HepG2 (cell line): Measurements from ENCODE around the gene NPW. TPM values are rescaled to one million over a fixed set of nuclear protein-coding genes. Genes with fewer than 3 reads are reported as not detected.

Source experiments
- ATAC-seq: fragments of 200-7000 bp; cut with Tn5 transposase; 3 replicates; pipeline ENCODE4 v1.9.1; 2020; ENCODE audit warnings: mild to moderate bottlenecking, moderate library complexity
- BruUV-seq: library from RNA; stranded (reverse); fragments of 400-500 nt; replicated peaks from 2 replicates; lab custom pipeline; 2021; lab: Mats Ljungman, UMichigan
- CTCF ChIA-PET: fragments of 300-600 bp; formaldehyde crosslinking; extraction: SDS; loops from one replicate; lab custom pipeline; 2021; ENCODE audit warnings: low total read pairs, inconsistent platforms, low intra/inter-chr PET ratio; lab: Yijun Ruan, JAX
- POLR2A ChIA-PET: fragments of 350-600 bp; sonication (Branson Sonifier 250); formaldehyde crosslinking; loops from one replicate; lab custom pipeline; 2020; ENCODE audit warnings: antibody characterized with exemption, inconsistent platforms; lab: Yijun Ruan, JAX
- DNase-seq: peaks from one replicate; pipeline ENCODE4 v3.0.0-alpha.2; 2015; ENCODE audit warnings: low spot score
- FAIRE-seq: peaks from 3 replicates; lab custom pipeline; 2011; peaks lifted over from hg19 to GRCh38; lab: Jason Lieb, UNC
- H2AFZ ChIP-seq: one replicate; pipeline ENCODE4 v1.6.1; 2011; ENCODE audit warnings: low read length, inconsistent platforms
- H3K27ac ChIP-seq: fragments of 300-600 bp; 3 replicates; pipeline ENCODE4 v1.8.0; 2011; ENCODE audit warnings: mixed run types, mild to moderate bottlenecking, mixed read lengths, low read length, inconsistent platforms; ENCODE audit not compliant: insufficient read depth; ENCODE audit errors: extremely low read length
- H3K27me3 ChIP-seq, 2 experiments: fragments of 200-600 bp in 1 of 2; 2 replicates in 1 of 2; 3 replicates in 1 of 2; pipeline versions ENCODE4 v1.6.0 to v1.8.0; 2011; ENCODE audit warnings: low read length in 2 of 2, mild to moderate bottlenecking in 2 of 2, moderate library complexity in 2 of 2, inconsistent platforms in 1 of 2; ENCODE audit not compliant: insufficient read depth in 2 of 2, control insufficient read depth in 1 of 2
- H3K36me3 ChIP-seq, 2 experiments: fragments of 200-600 bp in 1 of 2; replicated peaks in 1 of 2; 2 replicates in 1 of 2; 3 replicates in 1 of 2; pipeline versions ENCODE4 v1.5.1 to v1.8.0; 2011; ENCODE audit warnings: low read length in 2 of 2, inconsistent platforms in 1 of 2; ENCODE audit not compliant: insufficient read depth in 2 of 2, control insufficient read depth in 1 of 2
- H3K4me1 ChIP-seq: 2 replicates; pipeline ENCODE4 v1.5.1; 2012; ENCODE audit warnings: low read length, inconsistent platforms; ENCODE audit not compliant: insufficient read depth
- H3K4me2 ChIP-seq: 2 replicates; pipeline ENCODE4 v1.6.0; 2011; ENCODE audit warnings: low read depth, low read length, inconsistent platforms
- H3K4me3 ChIP-seq, 3 experiments: fragments of 200-600 bp in 1 of 3; sonication (generic), shearing (Covaris generic) in 1 of 3; replicated peaks in 1 of 3; 2 replicates each; pipeline ENCODE4 v1.5.1; 2011 to 2016; ENCODE audit warnings: low read length in 3 of 3, inconsistent platforms in 2 of 3, low read depth in 2 of 3, mild to moderate bottlenecking in 2 of 3, control low read depth in 1 of 3, mixed read lengths in 1 of 3; ENCODE audit not compliant: insufficient read depth in 1 of 3
- H3K79me2 ChIP-seq: one replicate; pipeline ENCODE4 v1.6.1; 2011; ENCODE audit warnings: low read length, inconsistent platforms; ENCODE audit not compliant: insufficient read depth
- H3K9ac ChIP-seq: 2 replicates; pipeline ENCODE4 v1.6.0; 2011; ENCODE audit warnings: mild to moderate bottlenecking, low read depth, low read length, inconsistent platforms; ENCODE audit not compliant: insufficient read depth
- H3K9me3 ChIP-seq: 2 replicates; pipeline ENCODE4 v1.5.1; 2012; ENCODE audit warnings: mild to moderate bottlenecking, low read length
- H4K20me1 ChIP-seq: 2 replicates; pipeline ENCODE4 v1.6.0; 2011; ENCODE audit warnings: inconsistent platforms, mild to moderate bottlenecking, low read length, moderate library complexity; ENCODE audit not compliant: insufficient read depth
- AGO2 ChIP-seq: fragments of 200-400 bp; formaldehyde crosslinking; optimal IDR thresholded peaks from 2 replicates; pipeline ENCODE3; 2017; ENCODE audit warnings: mild to moderate bottlenecking, low read depth, low read length, moderate library complexity
- BHLHE40 ChIP-seq: IDR thresholded peaks from 2 replicates; pipeline ENCODE4 v1.6.1; 2011; ENCODE audit warnings: low read length, improper control_type of control experiment
- HNRNPL ChIP-seq: fragments of 200-400 bp; formaldehyde crosslinking; IDR thresholded peaks from 2 replicates; pipeline ENCODE4 v1.6.1; 2017; ENCODE audit warnings: mild to moderate bottlenecking, low read depth, low read length
- MTF1 ChIP-seq: sonication (generic); formaldehyde crosslinking; IDR thresholded peaks from 2 replicates; pipeline ENCODE4 v1.5.0; 2020; ENCODE audit warnings: missing genetic modification reagents
- NFATC3 ChIP-seq: sonication (generic); formaldehyde crosslinking; IDR thresholded peaks from 2 replicates; pipeline ENCODE4 v1.5.1; 2020; ENCODE audit warnings: mild to moderate bottlenecking, missing genetic modification reagents
- RFX3 ChIP-seq: IDR thresholded peaks from 2 replicates; pipeline ENCODE4 v1.6.1; 2016; ENCODE audit warnings: missing biosample characterization, missing genetic modification reagents
- SAFB2 ChIP-seq: sonication (generic); formaldehyde crosslinking; IDR thresholded peaks from 2 replicates; pipeline ENCODE4 v1.5.1; 2020; ENCODE audit warnings: missing genetic modification reagents, low read depth, mild to moderate bottlenecking, borderline replicate concordance
- SYNCRIP ChIP-seq: fragments of 200-400 bp; formaldehyde crosslinking; IDR thresholded peaks from 2 replicates; pipeline ENCODE4 v1.6.1; 2018; ENCODE audit warnings: mild to moderate bottlenecking, low read depth, low read length; ENCODE audit not compliant: insufficient read depth
- WGBS: methylation state at CpG from one replicate; pipeline ENCODE4 v1.1.6; 2017; ENCODE audit warnings: low lambda C conversion rate; 5-methylcytosine and 5-hydroxymethylcytosine counted together
- in situ Hi-C: cut with HindIII; loops from 2 replicates; pipeline ENCODE4 v1.10.0; 2017; ENCODE audit warnings: low pct_unique_long_range_greater_than_20kb; ENCODE audit not compliant: extremely low pct_ligation_motif_present
- intact Hi-C: fragments of 100-400 bp; cut with micrococcal nuclease; formaldehyde crosslinking; loops from one replicate; pipeline ENCODE4 v1.10.0; 2022; ENCODE audit not compliant: unreplicated experiment
- polyA plus RNA-seq, 8 experiments: library from polyadenylated mRNA; depleted of rRNA in 3 of 8; stranded (reverse) in 7 of 8; unstranded in 1 of 8; fragments of >200 nt; fragmentation: Illumina TruSeq in 4 of 8; extraction: Trizol in 4 of 8; gene quantifications; 2 replicates each; pipeline versions ENCODE4 v1.2.1 to v1.2.3, GENCODE V29; 2011 to 2016; ENCODE audit warnings: low read depth in 4 of 8, missing spikeins in 1 of 8, mixed read lengths in 1 of 8; ENCODE audit not compliant: insufficient read depth in 1 of 8
- total RNA-seq, 5 experiments: library from RNA; depleted of rRNA; stranded (reverse); fragments of >200 nt; fragmentation: Illumina TruSeq; extraction: Trizol; gene quantifications; 2 replicates each; pipeline ENCODE4 v1.2.3, GENCODE V29; 2016; ENCODE audit warnings: low read depth in 1 of 5

The NPW gene
- total and polyA plus RNA-seq, 2 of the 13 experiments (the other 11 are each of a cell fraction or from before 2014, with no cell fraction given) = 0.24 to 0.97 TPM

DNA sequence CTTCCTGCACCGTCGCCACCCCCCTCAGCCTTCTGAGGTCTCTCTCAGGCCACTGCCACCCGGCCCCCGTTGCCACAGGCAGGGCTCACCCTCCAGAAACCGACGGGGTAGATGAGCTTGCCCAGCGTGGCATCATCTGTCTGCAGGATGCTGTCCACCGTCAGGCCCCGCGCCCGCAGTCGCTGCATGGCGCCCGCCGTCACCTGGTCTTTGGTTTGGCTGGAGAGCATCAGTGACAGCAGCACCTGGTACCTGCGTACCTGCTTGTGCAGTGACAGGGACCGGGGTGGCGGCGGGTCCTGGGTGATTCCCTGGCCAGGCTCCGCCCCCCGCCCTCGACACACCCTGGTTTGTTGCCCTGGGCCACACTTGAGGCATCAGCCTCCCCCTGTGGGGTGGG is 25.0 kb downstream of the NPW start:
- no peak for FAIRE-seq
- 100% methylated on average over 4 of the region's 22 CpGs for WGBS

DNA sequence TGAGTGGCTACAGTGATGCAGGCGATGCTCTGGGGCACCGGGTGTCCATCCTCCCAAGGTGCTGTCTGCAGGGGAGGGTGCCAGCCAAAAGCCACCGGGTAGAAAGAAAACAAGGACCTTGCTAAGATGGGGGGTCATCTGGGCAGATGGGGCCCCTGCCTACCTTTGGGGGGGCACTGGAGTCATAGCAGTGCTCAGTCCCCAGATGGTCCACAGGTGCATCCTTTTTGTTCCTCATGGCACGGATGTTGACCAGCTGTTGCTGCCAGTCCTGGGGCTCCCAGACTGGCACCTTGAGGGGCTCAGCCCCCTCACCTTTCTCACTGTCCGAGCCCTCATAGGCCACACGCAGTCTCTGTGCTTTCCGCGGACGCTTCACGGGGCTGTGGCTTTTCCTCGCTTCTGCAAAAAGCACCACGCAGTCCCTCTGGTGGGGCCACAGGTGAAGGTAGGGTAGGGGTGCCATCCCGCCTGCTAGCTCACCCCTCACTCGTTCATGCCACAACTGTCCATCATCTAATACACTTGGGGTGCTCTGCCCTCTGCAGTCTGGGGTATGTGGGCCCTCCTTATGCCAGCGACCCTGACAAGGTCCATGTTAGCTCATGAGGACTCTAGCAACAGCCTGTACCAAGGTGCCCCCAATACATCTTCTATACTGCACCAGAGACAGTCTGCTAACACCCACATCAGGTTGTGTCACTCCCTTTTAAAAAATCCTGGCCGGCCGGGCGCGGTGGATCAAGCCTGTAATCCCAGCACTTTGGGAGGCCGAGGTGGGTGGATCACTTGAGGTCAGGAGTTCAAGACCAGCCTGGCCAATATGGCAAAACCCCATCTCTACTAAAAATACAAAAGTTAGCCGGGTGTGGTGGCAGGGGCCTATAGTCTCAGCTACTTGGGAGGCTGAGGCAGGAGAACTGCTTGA is 26.6 kb downstream of the NPW start:
- FAIRE-seq = no peak
- Histone ChIP-seq H3K79me2 (peaks cover 19% of the 10 kb centered on the region), H3K9ac (no peak overlapping the region), H3K4me1 (peaks cover 36% of the 10 kb centered on the region), H3K9me3 (no peaks in the 10 kb centered on the region), H3K36me3 (peaks cover 1 to 4% of the 10 kb centered on the region in 2 experiments; a peak in 3 of 5 replicates), H2AFZ (no peak overlapping the region), H3K4me2 (peak overlapping the region; percentile 99), H3K27ac (no peak overlapping the region), H4K20me1 (no peaks in the 10 kb centered on the region), H3K27me3 (peaks cover 0 to 2% of the 10 kb centered on the region in 2 experiments; a peak in 1 of 5 replicates), H3K4me3 (peak overlapping the region; percentile 69 to 95 (median 90); a peak in 5 of 6 replicates)
- intact Hi-C loops (no loop called here), in situ Hi-C loops (no loop called here)
- TF ChIP-seq HNRNPL (peak; percentile 57; the same call in 1 of the 2 replicates), BHLHE40 (no peak), NFATC3 (CRISPR knock-in tag) (no peak)
- POLR2A ChIA-PET = interaction anchor here (1.0 to 3.3 kb wide), 9 partner anchors 10 to 109 kb away, joined by 3 to 67 read pairs (median 7); partner anchors contain the start of genes RPS2 and TRAF7
- CTCF ChIA-PET = no interaction called here
- 79% methylated on average over 16 of the region's 21 CpGs for WGBS
- ATAC-seq = no peak
- no peak for DNase-seq
- no TSS peak for BruUV-seq

More for the DNA sequence above, 25.0 kb downstream of the NPW start:
- no peak overlapping the region for H3K9ac ChIP-seq
- ChIA-PET CTCF (no interaction called here), POLR2A (interaction anchor here (1.4 kb wide), 1 partner anchor 9 kb away, joined by 4 read pairs; no protein-coding TSS in a partner anchor)
- ATAC-seq = no peak
- intact Hi-C loops = no loop called here
- TF ChIP-seq SYNCRIP (no peak), SAFB2 (CRISPR knock-in tag) (no peak), RFX3 (no peak), AGO2 (peak; percentile 8), MTF1 (CRISPR knock-in tag) (no peak)
- BruUV-seq = no TSS peak
- no peak overlapping the region for H3K4me2 ChIP-seq
- peaks cover 0 to 1% of the 10 kb centered on the region in 2 experiments; a peak in 3 of 5 replicates for H3K36me3 ChIP-seq
- no peaks in the 10 kb centered on the region for H3K9me3 ChIP-seq
- in situ Hi-C loops = no loop called here
- peaks cover 19% of the 10 kb centered on the region for H3K79me2 ChIP-seq
- H3K4me1 ChIP-seq = peaks cover 52% of the 10 kb centered on the region
- H3K4me3 ChIP-seq = no peak overlapping the region
- H4K20me1 ChIP-seq = no peaks in the 10 kb centered on the region
- H2AFZ ChIP-seq = no peak overlapping the region
- H3K27me3 ChIP-seq = peaks cover 0 to 2% of the 10 kb centered on the region in 2 experiments; a peak in 1 of 5 replicates
- H3K27ac ChIP-seq = no peak overlapping the region
- no peak for DNase-seq
